Measurements from ENCODE around the gene SNX30.

The SNX30 gene

DNA sequence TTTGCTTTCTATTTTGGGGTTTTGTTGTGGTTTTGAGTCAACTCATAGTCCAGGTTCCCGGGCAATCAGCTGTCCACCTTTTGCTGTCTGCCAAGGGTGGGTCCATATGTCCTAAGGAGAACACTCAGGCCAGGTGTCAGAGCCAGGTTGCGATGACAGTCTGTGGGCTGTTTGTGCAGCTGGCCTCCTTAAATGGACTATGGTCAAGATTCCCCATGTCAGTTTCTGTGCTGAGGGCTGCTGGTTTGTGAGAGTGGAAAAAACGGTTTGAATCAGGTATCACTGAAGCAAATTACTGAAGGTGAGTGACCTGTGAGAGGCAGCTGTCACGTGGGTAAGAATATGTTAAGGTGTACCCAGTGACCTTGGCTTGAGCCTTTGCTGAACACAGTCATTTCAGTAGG is 33.0 kb downstream of the SNX30 start:
- no peak for DNase-seq (ENCODE audit: low read depth)

GRCh38 chr9:112784020-112784785 is 33.6 kb downstream of the SNX30 start:
- DNase-seq (ENCODE audit: low read depth), result no peak

DNA sequence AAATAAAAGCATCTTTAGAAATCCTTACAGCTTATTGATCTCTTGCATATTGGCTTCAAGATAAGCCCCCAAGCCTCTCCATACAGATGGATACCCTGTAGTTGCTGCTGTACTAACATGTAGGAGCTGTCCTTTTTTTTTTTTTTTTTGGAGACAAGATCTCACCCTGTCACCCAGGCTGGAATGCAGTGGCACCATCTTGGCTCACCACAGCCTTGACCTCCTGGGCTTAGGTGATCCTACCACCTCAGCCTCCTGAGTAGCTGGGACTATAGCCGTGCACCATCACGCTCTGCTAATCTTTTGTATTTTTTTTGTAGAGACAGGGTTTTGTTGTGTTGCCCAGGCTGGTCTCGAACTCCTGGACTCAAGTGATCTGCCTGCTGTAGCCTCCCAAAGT is 35.4 kb downstream of the SNX30 start:
- no peak for DNase-seq (ENCODE audit: low read depth)

GRCh38 chr9:112786829-112787520 is 36.4 kb downstream of the SNX30 start:
- no peak for DNase-seq (ENCODE audit: low read depth)

- DNase-seq (ENCODE audit: low read depth), result no peak
Measured at GRCh38 chr9:112787978-112788377, 37.4 kb downstream of the SNX30 start.

GRCh38 chr9:112789473-112789872 is 38.9 kb downstream of the SNX30 start:
- DNase-seq (ENCODE audit: low read depth), result no peak

DNA sequence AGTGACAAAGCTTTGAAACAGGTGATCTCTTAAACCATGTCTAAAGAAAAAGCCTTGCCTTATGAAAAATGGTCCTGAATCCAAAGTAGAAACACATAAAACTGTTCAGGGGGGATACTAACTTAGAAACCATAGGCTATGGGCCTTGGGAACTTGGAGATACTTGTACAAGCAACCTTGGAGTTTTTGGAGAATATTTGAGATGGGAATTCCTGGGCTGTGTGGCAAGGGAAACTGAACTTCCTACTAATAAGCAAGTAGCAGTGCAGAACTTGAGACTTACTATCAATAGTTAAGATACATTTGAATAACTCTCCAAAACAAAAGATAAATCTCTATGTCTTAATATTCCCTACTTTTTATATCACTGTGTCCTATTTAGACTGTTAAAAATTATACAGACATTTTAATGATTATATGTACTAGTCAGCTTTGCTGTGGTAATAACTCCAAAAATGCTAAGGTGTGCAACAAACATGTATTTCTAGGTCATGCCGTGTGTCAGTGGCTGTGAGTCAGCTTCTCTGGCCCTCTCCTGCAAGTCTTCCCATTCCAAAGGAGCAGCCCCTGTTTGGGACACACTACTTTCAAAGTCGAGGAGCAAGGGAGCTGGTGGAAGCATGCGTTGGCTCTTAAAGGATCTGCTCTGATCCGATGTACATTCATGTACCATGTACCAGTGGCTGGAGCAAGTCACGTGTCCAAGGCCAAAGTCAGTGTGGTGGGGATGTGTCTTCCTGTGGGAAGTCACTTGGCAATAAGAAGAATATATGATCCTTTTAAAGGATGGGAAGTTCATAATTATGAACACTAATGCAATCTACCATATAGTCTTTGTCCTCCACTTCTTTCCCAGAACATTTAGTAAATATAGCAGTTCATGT is 39.6 kb downstream of the SNX30 start:
- DNase-seq (ENCODE audit: low read depth), result no peak

DNA sequence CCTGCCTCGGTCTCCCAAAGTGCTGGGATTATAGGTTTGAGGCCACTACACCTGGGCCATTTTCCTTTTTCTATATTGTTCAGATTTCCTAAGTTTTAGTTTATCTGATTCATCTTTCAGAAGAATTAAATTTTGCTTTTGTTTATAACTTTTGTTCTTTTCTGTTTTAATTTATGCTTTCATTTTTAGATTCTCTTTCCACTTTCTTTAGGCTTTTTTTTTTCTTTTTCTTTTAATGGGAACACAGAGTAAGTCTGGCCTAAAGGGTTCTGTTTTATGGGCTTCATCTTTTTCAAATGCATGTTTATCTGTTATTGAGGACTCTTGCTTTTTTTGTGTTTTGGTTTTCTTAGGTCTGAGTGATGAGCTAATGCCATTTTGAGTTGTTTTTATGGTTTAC is 42.1 kb downstream of the SNX30 start:
- DNase-seq (ENCODE audit: low read depth), result no peak

DNA sequence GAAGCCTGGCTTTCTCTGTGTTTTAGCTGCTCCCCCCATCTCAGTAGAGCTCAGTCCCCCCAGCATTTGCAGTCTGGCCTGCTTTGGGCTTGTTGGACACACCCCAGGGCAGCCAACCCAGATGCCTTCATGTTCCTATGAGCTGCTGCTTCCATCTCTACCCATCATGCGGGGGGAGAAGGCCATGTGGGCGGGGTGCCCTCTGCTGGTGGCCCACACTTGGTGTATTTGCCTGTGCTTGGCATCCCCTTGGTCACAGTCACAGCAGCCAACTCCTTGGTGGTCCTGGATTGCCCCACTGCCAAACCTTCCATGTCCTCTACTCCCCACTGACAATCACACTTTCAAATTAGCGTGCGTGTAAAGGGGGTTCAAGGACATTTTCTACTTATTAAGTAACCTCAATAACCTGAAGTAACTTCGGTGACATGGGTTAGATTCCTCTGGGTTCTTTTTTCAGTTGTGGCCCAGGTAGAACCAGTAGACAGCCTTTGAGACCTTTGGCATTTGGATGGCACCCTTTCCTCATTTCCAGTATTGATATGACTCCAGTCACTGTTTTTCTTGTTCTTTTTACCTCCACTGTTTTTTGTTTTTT is 42.8 kb downstream of the SNX30 start:
- DNase-seq (ENCODE audit: low read depth), result peak; percentile 71

DNA sequence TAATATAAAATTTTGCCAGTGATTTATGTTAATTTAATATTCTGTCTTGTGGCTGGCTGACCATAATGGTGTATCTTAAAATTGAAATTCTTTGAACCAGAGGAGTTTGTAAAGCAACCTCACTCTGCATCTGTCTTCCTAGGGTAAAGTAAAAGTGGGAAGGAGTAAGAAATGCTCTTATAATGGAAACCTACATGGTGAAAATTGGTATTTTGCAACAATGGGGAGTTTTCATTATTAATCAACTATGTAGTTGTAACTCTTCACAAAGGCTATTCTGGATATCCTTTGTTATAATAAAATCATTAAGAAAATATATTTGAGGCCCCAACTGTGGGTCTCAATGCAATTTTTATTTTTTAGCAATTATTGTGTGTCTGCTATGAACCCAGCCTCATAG is 44.2 kb downstream of the SNX30 start:
- DNase-seq (ENCODE audit: low read depth), result no peak

- no peak for DNase-seq (ENCODE audit: low read depth)
Measured at GRCh38 chr9:112795921-112796320, 45.4 kb downstream of the SNX30 start.

GRCh38 chr9:112796485-112796884 is 45.9 kb downstream of the SNX30 start:
- DNase-seq (ENCODE audit: low read depth), result no peak

DNA sequence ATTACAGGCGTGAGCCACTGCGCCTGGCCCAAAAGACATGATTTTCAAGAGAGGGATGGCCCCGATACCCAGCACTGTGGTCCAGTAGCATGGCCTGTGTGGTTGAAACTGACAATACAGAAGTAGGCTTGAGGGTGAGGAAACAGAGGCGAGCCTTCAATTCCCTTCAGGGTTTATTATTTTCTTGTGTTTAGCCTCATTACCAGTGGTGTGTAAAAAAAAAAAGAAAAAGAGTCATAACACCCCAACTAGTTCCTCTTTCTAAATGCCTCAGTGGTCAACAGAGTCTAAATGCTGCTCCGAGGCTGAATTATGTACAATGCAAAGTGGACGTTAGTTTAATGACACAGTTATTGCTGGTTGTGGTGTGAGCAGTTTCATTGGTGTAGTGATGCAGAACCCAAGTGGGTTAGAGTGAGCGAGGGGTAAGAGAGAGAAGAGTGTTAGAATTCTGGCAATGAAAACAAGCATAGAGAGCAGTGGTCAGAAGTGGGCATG is 58.8 kb downstream of the SNX30 start:
- DNase-seq (ENCODE audit: low read depth), result no peak

- no peak for DNase-seq (ENCODE audit: low read depth)
Measured at GRCh38 chr9:112809906-112810305, 59.3 kb downstream of the SNX30 start.

GRCh38 chr9:112810696-112811490 is 60.3 kb downstream of the SNX30 start:
- no peak for DNase-seq (ENCODE audit: low read depth)

GRCh38 chr9:112811518-112811917 is 61.0 kb downstream of the SNX30 start:
- no peak for DNase-seq (ENCODE audit: low read depth)

DNA sequence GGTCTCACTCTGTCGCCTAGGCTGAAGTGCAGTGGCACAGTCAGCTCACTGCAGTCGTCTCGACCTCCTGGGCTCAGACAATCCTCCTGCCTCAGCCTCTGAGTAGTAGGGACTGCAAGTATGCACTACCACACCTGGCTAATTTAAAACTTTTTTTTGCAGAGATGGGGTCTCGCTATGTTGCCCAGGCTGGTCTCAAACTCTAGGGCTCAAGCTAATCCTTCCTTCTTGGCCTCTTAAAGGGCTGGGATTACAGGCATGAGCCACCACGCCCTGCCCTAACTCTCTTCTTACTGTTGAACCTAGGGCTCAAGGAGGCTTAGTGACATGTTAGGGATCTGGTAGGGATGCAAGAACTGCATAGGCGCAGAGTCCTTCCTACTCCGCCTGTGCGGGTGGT is 65.3 kb downstream of the SNX30 start:
- DNase-seq (ENCODE audit: low read depth), result no peak

GRCh38 chr9:112817860-112818203 is 67.3 kb downstream of the SNX30 start:
- no peak for DNase-seq (ENCODE audit: low read depth)

DNA sequence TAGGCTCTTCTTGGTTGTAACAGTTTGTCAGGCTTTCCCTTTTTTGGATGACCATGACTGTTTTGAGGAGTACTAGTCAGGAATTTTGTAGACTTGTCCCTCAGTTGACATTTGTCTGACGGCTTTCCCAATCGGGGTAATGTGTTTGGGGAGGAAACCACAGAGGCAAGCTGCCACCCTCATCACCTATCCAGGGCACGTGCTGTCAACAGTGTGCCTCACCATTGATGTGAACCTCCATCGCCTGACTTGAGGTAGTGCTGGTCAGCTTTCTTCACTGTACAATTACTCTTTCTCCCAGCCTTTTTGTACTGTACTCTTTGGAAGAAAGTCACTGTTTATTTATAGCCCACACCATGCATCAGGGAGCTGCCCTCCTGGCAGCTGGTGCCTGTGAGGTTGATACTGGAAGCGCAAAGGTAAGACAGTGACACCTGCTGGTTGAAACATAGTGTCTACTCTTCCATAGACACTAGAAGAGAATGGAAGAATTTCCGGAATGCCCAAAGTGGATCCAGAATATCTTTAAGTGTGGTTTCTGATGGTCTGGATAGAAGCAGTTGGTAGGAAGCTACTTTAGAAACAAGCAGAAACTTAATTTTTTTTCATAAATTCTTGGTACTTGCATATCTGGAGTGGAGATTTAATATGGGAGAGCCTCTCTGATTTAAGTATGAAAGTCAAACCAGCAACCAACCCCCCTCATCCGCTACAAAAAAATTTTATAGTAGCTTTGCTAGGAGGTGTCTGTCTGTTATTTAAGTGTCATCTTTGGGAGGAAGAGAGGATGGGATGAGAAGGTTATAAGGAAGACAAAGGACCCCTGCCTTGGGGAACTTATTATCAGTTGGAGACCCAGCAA is 69.3 kb downstream of the SNX30 start:
- no peak for DNase-seq (ENCODE audit: low read depth)

DNA sequence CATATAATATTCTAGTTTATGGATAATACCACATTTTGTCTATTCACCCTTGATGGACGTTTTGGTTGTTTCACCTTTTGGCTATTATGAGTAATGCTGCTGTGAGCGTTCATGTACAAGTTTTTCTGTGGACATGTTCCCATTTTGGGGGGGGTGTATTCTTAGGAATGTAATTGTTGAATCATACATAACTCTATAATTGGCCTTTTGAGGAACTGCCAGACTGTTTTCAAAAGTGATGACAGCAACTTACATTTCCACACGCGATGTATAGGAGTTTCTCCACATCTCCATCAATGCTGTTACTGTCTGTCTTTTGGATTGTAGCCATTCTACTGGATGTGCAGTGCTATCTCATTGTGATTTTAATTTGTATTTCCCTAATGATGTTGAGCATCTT is 70.3 kb downstream of the SNX30 start:
- DNase-seq (ENCODE audit: low read depth), result no peak
